SK-N-DZ (cell line): ENCODE data around the gene GPHN.
"Not testable (repeated sequence)": the region's sequence is repeated elsewhere in the genome, so short reads cannot be mapped to it uniquely, and the experiment has no call there.

Experiments used
- DNase-seq: peaks from one replicate; pipeline ENCODE4 v3.0.0-alpha.2; 2015; ENCODE audit warnings: low spot score

Gene GPHN

GRCh38 chr14:66652525-66653106, 144.7 kb downstream of the GPHN start:
- DNase-seq: no peak

DNA sequence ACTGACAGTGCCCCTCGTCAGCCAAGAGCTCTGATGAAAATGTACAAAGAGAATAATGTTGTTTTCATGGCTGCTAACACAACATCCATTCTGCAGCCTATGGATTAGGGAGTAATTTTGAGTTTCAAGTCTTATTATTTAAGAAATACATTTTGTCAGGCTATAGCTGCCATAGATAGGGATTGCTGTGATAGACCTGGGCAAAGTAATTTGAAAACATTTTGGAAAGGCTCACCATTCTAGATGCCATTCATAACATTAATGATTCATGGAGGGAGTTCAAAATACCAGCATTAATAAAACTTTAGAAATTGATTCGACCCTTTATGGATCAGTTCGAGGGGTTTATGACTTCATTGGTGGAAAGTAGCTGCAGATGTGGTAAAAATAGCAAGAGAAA, 149.8 kb downstream of the GPHN start:
- DNase-seq: no peak

DNA sequence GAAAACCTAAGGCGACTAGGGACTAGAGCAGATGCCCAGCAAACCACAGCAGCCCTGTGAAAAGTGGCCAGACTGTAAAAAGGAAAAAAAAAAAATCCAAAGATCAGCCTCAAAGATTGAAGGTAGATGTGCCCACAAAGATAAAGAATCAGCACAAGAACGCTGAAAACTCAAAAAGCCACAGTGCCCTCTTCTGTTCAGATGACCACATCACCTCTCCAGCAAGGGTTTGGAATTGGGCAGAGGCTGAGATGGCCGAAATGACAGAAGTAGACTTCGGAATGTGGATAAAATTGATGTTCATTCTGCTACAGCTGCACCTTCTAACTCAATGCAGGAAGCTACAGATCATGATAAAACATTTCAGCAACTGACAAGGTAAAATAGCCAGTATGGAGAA, 154.4 kb downstream of the GPHN start:
- DNase-seq: no peak

DNA sequence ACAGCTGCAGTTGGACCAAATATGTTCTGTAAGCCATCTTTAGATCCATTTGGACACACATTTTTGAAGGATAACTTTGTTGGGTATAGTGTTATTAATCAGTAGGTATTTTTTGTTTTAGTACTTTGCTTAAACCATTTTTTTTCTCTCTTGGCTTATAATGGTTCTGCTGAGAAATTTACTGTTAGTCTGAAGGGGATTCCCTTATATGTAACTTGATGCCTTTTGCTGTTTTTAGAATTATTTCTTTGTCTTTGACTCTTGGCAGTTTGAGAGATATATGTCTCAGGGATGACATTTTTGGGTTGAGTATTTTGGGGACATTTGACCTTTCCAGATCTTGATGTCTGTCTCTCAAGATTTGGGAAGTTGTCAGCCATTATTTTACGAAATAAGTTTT, 169.8 kb downstream of the GPHN start:
- no peak for DNase-seq

DNA sequence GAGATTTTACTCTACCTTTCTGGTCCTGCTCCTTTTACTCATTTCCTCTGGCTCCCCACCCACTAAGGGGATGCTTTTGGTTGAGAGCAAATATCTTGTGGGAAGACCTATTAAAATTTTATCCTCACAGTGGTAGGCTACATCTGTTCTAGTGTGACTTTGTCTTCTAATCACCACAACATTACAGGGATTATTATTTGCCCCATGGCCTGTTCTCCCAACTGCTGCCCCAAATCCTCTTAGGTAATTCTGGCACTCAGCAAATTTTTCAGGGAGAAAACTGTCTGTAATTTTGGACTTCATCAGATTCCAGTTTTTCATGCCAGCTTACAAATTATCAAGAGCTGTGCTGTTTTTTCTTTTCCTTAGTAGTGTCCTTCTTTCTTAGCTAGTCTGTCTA, 172.3 kb downstream of the GPHN start:
- DNase-seq: no peak

- no peak for DNase-seq
Observed at GRCh38 chr14:66696326-66696725, 188.4 kb downstream of the GPHN start.

DNA sequence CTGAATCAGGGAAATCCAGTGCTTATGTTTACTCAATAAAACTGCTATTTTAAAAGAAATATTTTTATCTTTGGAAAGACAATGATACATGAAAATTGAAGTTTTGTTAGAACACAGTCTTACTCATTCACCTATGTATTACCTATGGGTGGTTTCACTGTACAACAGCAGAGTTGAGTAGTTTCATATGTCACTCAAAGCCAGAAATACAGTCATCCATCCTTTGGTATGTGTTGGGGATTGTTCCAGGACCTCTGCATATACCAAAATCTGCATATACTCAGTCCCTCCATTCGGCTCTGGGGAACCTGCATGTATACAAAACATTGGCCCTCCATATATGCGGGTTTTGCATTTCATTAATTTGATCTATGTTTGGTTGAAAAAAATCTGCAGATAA, 190.6 kb downstream of the GPHN start:
- DNase-seq: no peak

DNA sequence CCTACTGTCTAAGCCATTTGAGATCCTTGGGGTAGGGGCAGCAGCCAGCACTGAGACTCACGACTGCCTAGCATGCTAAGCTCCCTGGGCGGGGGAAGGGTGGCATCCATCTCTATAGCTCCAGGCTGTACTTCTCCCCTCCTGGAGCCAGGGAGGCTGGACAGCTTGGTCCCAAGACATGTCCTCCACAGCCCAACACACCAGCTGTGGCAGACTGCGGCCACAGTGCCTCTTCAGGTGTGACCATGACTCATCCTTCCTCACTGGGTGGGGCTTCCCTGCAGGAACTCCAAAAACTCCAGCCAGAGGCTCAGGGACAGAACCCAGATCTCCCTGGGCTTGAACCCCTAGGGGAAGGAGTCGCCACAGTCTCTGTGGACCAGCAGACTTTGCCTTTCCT, 193.9 kb downstream of the GPHN start:
- DNase-seq: no peak

GRCh38 chr14:66708267-66708666, 200.3 kb downstream of the GPHN start:
- DNase-seq: no peak

DNA sequence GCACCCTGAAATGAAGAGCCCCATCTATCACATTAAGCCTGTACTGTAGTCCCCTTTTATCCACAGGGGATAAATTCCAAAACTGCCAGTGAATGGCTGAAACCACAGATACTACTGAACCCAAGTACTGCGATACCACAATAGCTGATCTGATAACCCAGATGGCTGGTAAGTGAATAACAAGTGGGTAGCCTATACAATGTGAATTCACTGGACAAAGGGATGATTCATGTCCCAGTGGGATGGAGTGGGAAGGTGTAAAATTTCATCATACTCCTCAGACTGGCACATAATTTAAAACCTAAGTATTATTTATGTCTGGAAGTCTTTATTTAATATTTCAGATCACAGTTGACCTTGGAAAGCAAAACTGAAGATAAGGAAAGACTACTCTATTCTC, 201.3 kb downstream of the GPHN start:
- no peak for DNase-seq

GRCh38 chr14:66714291-66714690, 206.3 kb downstream of the GPHN start:
- DNase-seq: not testable (repeated sequence)

GRCh38 chr14:66715313-66715712, 207.4 kb downstream of the GPHN start:
- DNase-seq: not testable (repeated sequence)

DNA sequence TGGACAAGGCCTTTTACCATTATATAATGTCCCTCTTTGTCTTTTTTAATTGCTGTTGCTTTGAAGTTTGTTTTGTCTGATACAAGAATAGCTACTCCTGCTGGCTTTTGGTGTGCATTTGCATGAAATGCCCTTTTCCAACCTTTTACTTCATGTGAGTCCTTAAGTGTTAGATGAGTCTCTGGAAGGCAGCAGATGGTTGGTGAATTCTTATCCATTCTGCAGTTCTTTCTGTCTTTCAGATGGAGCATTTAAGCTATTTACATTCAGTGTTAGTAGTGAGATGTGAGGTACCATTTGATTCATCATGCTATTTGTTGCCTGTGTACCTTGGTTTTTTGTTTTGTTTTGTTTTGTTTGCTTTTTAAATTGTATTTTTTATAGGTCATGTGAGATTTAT, 208.3 kb downstream of the GPHN start:
- DNase-seq: no peak

- no peak for DNase-seq
Observed at GRCh38 chr14:66717561-66718140, 209.7 kb downstream of the GPHN start.

DNA sequence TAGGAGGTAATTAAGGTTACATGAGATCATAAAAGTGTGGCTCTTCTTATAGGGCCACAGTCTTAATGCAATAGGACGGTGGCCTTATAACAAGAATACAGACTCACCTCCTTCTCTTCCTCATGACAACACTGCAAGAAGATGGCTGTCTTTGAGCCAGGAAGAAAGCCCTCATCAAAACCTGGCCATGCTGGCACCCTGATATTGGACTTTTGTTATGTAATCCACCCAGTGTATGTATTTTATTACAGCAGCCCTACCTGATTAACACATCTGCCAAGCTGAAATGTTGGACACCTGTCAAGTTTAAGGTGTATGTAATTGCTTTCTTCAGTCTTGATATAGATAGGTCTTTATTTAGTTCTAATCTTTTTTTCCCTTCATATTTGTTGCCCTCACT, 217.0 kb downstream of the GPHN start:
- no peak for DNase-seq

- not testable (repeated sequence) for DNase-seq
Observed at GRCh38 chr14:66731298-66731697, 223.4 kb downstream of the GPHN start.

DNA sequence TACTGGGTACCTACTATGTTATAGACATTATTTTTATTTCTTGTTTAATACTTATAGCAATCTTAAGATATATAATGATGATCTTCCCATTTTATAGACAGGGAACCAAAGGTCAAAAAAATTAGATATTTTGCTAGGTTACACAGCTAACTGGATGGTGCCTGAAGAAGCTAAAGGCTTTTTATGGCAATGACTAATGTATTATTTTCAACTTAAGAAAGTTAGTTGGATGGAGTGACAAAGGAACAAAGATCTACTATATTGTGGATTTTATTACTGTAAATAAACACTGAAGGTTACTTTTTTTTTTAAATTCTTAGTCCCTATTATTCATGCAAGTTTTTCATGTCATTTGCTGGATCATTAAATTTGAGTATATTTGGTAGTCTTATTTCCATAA, 227.9 kb downstream of the GPHN start:
- no peak for DNase-seq

DNA sequence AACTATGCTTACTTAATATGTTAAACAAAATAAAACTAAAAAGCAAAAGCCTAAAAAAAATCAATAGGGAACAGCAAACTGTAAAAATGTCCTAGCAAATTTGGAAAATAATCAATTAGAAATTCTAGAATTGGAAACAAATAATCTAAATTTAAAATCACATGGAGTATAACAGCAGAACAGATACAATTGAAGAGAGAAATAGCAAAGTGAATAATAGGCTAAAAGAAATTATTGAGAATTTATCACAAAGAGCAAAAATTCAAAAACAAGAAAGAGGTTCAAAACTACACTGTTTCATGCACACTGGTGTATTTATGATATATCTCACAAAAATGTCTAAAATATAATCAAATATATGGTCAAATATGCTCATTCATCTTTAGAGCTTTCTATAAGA, 231.9 kb downstream of the GPHN start:
- no peak for DNase-seq

GRCh38 chr14:66745078-66745477, 237.1 kb downstream of the GPHN start:
- no peak for DNase-seq

- peak; percentile 12 for DNase-seq
Observed at GRCh38 chr14:66746316-66747006, 238.5 kb downstream of the GPHN start.

- no peak for DNase-seq
Observed at GRCh38 chr14:66752109-66752508, 244.2 kb downstream of the GPHN start.

DNA sequence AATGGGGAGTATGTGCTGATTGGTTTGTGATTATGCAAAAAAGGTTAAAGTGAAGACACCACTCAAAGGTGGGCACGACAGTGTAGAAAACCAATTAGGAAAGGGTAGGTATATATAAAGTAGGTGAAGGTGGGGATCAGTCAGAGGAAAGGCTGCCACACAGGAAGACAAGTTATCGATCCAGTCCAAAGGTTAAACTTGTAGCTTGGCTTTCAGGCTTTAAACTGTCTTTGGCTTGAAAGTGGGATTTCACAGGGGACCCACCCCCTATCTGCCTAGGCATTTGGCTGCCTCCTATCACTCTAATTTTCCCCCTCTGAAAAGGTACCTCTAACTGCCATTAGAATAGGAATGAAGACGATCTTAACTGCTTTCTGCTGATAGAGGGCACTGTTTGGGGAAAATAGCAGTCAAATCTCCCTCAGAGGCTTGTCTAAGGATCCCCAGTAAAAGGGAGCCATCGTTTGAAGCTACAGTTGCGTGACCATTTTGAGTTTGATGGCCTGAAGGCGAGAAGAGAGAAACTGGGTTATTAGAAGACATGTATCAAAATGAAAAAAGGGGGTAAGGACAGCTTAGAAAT, 250.2 kb downstream of the GPHN start:
- DNase-seq: no peak

DNA sequence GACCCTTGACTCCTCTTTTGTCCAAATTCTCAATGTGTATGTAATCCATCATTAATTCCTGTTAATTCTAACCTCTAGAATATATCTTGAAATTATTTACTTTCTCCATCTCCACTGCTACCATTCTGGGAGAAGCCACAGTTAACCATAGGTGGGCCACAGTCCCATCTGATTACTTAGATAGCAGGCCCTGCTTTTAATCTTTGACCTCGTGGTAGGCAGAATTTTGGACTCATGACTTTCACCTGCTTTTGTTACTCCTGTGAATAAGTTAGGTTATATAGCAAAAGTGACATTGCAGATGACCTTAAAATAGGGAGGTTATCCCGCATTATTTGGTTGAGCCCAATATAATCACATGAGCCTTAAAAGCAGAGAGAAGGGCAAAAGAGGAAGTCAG, 264.2 kb downstream of the GPHN start:
- no peak for DNase-seq
